Liver (tissue), 2 donors: ENCODE measurements around the gene SRGAP3.

ENCODE experiments used
- REST ChIP-seq: IDR thresholded peaks from 2 replicates; pipeline ENCODE4 v1.6.1; 2016; ENCODE audit warnings: antibody characterized with exemption, mild to moderate bottlenecking
- ZBTB33 ChIP-seq: IDR thresholded peaks from 2 replicates; pipeline ENCODE4 v1.6.1; 2016; ENCODE audit warnings: antibody characterized with exemption
- TF ChIP-seq, protein P1 (sequence below): fragments of 150-350 bp; IDR thresholded peaks from 2 replicates; pipeline ENCODE4 v1.5.1; 2017; ENCODE audit warnings: improper control_type of control experiment, low read depth, low read length; ENCODE audit not compliant: missing input control
- donor health status: healthy.

- TF ChIP-seq, protein P1, sequence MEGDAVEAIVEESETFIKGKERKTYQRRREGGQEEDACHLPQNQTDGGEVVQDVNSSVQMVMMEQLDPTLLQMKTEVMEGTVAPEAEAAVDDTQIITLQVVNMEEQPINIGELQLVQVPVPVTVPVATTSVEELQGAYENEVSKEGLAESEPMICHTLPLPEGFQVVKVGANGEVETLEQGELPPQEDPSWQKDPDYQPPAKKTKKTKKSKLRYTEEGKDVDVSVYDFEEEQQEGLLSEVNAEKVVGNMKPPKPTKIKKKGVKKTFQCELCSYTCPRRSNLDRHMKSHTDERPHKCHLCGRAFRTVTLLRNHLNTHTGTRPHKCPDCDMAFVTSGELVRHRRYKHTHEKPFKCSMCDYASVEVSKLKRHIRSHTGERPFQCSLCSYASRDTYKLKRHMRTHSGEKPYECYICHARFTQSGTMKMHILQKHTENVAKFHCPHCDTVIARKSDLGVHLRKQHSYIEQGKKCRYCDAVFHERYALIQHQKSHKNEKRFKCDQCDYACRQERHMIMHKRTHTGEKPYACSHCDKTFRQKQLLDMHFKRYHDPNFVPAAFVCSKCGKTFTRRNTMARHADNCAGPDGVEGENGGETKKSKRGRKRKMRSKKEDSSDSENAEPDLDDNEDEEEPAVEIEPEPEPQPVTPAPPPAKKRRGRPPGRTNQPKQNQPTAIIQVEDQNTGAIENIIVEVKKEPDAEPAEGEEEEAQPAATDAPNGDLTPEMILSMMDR = no peak
- TF ChIP-seq REST (no peak), ZBTB33 (no peak)
Observed at GRCh38 chr3:9111866-9112265, 137.6 kb downstream of the SRGAP3 start.
